22Rv1 (cell line): ENCODE results near the gene HS3ST6.

Source experiments
- H3K27ac ChIP-seq: fragments of 450-650 bp; 2 replicates; pipeline ENCODE4 v1.5.1; 2017
- ZFX ChIP-seq: fragments of 450-650 bp; IDR thresholded peaks from 2 replicates; pipeline ENCODE4 v1.6.1; 2017; ENCODE audit warnings: antibody characterized with exemption, borderline replicate concordance
- TF ChIP-seq, protein P1 (sequence below): fragments of 450-650 bp; IDR thresholded peaks from 2 replicates; pipeline ENCODE4 v1.5.1; 2017; ENCODE audit warnings: mild to moderate bottlenecking

HS3ST6 gene

DNA sequence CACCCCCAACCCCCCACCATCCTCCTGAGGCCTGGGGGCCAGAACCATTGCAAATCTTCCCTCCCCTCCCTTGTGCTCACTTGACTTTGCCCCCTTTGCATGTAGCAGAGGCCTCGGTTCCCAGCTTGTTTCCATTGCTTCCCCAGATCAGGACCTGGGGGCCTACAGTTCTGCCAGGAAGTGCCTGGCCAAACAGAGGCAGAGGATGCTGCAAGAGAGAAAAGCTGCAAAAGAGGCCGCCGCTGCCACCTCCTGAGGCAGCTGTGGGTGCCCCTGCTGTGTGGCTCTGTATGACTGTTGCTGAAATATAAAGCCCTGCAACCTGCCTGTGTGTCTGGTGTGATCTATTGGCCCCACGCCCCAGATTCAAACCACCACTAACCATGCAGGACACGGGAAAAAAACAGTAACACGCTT, 43.4 kb upstream of the HS3ST6 start:
- TF ChIP-seq ZFX = no peak
- TF ChIP-seq, protein P1, sequence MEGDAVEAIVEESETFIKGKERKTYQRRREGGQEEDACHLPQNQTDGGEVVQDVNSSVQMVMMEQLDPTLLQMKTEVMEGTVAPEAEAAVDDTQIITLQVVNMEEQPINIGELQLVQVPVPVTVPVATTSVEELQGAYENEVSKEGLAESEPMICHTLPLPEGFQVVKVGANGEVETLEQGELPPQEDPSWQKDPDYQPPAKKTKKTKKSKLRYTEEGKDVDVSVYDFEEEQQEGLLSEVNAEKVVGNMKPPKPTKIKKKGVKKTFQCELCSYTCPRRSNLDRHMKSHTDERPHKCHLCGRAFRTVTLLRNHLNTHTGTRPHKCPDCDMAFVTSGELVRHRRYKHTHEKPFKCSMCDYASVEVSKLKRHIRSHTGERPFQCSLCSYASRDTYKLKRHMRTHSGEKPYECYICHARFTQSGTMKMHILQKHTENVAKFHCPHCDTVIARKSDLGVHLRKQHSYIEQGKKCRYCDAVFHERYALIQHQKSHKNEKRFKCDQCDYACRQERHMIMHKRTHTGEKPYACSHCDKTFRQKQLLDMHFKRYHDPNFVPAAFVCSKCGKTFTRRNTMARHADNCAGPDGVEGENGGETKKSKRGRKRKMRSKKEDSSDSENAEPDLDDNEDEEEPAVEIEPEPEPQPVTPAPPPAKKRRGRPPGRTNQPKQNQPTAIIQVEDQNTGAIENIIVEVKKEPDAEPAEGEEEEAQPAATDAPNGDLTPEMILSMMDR = no peak
- peak overlapping the region; percentile 96 for H3K27ac ChIP-seq

GRCh38 chr16:1960665-1961630, 42.7 kb upstream of the HS3ST6 start:
- TF ChIP-seq, protein P1 = no peak
- TF ChIP-seq ZFX = no peak
- H3K27ac ChIP-seq = peak overlapping the region; percentile 96

- peak within 1 kb of the TSS; percentile 96 for H3K27ac ChIP-seq
- TF ChIP-seq, protein P1 = peak; percentile 93
- no peak for TF ChIP-seq ZFX
Observed at GRCh38 chr16:1959269-1960039, 41.2 kb upstream of the HS3ST6 start, which contains the start of gene NDUFB10. Gene NDUFB10 (plus strand): TSS chr16:1959538. CDS start chr16:1959625, 87 bp downstream.

GRCh38 chr16:1958715-1959268, 40.6 kb upstream of the HS3ST6 start:
- TF ChIP-seq, protein P1 = no peak
- no peak for TF ChIP-seq ZFX
- peak overlapping the region; percentile 96 for H3K27ac ChIP-seq

- peak overlapping the region; percentile 96 for H3K27ac ChIP-seq
Observed at GRCh38 chr16:1958143-1958491, 39.9 kb upstream of the HS3ST6 start.

- peak overlapping the region; percentile 96 for H3K27ac ChIP-seq
Observed at GRCh38 chr16:1957434-1958142, 39.4 kb upstream of the HS3ST6 start.

DNA sequence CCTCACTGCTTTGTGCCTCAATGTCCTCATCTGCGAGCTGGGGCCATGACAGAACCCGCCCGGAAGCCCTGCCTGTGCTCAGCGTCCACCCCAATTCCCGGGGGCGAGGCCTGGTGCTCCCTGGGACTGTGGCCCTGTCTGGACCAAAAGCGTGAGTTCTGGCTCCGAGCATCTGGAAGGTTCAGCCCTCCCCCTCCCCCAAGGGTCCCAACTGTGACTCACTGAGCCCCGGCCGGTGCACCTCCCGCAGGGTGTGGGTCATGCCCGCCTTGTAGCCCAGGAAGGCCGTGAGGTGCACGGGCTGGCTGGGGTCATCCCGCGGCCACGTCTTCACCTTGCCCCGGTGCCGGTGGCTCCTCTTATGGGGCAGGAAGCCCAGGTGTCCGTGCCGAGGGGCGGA, 35.5 kb upstream of the HS3ST6 start:
- TF ChIP-seq, protein P1 = no peak
- no peak for TF ChIP-seq ZFX
- H3K27ac ChIP-seq = no peak overlapping the region
